SIG-M5 treated with dmso at 0.1 percent for 504 hours (cell line): ENCODE results near the gene PRR12.
A peak's percentile ranks its signal among the peaks of the same experiment; 100 is the strongest.

Source experiments
- DNase-seq: peaks from one replicate; lab custom pipeline; 2025; ENCODE audit not compliant: unreplicated experiment; lab: John Stamatoyannopoulos, UW

Gene PRR12

DNA sequence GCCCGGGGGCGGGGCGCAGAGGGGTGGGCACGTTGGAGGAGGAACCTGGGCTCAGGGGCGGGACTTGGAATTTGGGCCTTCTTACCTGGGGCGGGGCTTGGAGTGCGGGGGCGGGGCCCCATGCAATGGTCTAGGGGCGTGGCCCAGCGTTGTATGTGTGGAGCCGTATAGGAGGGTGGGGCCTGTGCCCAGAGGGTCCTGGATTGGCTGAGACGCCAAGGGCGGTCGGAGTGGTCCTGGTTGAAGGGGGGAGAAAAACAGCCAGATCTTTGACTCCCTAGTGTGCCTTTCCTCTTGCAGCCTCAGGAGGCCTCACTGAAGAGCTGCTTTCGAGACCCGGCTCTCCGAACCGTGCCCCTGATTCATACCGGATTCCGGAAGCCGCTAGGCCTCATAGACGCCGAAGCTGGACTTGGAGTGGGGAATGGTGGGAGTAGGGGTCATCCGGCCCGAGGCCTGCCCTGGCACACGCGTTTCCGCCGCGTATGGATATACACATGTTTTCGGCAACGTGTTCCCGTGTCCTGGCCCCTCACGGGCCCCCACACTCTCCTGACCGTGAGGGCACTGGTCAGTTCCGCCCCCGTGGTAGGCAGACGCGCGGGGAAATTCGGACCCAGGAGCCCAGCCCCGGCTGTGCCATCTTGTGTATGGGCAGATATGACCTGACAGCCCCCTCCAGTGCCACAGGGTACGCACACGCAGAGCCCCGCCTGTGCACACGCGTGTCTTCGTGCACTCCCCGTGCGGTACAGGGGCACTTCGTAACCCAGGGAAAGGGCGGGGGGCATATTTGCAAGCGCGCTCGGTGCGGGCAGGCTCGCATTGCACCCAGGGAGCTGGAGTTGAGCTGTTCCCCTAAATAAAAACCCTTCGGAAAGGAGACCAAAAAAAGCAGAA is 661 bp upstream of the PRR12 start:
- peak; percentile 99 for DNase-seq

DNA sequence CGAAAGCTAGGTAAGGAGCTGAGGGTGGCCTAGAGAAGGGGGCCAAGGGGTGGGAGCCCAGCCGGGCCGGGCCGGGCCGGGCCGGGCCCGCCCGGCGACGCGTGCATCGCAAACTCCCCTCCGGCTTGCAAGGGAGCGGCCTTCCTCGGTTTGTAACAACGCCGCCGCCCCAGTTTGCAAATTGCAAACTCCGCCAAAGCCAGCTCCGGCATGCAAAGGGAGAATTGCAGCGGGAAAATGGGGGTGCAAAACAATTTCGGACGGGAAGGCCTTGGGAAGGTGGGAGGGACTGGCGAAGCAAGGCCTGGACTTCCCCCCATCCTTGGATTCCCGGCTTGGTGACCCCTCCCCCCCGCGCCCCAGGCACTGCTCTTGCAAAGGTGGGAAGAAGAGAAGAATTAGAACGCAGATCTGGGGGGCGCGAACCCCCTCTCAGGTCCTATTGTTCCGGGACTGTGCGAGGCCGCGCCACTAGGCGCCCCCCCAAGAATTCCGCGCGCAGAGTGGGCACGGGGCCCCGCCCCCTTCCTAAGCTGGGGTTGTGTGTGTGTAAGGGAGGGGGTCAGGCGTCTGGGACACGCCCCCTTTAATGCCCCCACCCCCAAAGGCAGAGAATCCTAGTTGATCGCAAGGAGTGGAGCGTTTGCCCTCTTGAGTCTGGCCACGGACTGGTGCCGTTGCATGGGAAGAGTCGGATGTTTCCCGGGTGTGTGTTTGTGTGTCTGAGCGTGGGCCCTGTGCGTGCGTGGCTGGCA is 926 bp downstream of the PRR12 start:
- peak; percentile 46 for DNase-seq

DNA sequence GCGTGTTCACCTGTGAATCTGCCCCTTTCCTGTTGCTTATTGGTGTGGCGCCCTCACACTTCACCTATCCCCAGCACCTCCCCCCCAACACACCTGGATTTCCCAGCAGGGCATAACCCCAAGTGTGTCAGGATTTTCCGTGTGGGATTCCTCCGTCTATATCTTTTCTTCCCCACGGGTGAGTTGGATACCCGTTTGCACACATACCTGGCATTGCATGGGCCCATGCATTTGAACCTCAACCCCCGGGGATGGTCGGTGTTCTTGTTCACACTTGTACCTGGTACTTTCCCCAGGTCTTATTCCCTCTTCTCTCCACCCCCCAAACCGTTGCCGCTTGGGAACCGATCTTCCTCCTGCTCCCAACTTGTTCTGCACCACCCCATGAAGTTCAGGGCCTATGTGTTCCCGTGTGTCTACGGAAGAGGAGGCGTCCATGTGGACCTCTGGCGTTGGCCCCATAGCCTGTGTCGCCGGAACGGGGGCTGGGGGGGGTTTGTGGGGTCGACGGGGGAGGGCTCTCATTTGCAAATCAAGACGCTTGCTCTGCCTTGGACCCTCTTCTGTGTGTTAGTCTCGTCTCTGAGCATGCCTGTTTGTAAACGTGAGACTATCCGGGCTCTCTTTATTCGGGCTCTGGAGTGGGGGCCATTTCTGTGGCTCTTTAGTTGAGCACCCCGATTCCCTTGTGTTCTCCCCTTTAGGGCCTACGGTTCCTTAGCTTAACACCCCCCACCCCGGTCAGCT is 1.7 kb downstream of the PRR12 start:
- DNase-seq = peak; percentile 50

GRCh38 chr19:49593233-49594113 is 2.5 kb downstream of the PRR12 start:
- peak; percentile 90 for DNase-seq

DNA sequence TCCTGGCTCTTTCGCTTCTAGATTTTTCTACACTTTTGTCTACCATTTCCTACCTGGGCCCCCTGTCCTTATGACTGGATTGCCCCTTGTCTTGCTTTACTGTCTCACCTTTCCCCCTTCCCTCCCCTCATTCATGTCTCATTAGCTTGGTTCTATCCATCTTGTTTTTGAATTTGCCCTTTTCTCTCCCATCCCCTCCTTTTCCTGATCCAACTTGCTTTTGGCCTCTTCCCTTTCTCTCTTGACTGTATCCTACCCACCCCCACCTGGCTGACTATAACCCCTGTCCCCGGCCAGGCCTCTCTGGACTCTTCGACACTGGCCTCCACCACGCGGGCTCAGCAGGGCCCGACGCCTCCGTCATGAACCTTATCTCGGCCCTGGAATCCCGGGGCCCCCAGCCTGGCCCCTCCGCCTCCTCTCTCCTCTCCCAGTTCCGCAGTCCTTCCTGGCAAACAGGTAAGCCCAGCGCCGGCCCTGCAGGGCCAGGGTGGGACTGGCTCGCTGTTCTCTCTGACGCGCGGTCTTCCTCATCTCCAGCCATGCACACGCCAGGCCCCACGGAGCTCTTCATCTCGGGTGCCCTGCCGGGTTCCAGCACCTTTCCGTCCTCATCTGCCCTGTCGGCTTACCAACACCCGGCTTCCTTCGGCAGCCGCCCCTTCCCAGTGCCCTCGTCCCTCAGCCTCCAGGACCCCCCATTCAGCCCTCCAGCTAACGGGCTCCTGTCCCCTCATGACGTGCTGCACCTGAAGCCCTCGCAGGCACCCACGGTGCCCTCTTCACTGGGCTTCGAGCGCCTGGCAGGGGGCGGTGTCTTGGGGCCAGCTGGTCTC is 3.4 kb downstream of the PRR12 start:
- no peak for DNase-seq

DNA sequence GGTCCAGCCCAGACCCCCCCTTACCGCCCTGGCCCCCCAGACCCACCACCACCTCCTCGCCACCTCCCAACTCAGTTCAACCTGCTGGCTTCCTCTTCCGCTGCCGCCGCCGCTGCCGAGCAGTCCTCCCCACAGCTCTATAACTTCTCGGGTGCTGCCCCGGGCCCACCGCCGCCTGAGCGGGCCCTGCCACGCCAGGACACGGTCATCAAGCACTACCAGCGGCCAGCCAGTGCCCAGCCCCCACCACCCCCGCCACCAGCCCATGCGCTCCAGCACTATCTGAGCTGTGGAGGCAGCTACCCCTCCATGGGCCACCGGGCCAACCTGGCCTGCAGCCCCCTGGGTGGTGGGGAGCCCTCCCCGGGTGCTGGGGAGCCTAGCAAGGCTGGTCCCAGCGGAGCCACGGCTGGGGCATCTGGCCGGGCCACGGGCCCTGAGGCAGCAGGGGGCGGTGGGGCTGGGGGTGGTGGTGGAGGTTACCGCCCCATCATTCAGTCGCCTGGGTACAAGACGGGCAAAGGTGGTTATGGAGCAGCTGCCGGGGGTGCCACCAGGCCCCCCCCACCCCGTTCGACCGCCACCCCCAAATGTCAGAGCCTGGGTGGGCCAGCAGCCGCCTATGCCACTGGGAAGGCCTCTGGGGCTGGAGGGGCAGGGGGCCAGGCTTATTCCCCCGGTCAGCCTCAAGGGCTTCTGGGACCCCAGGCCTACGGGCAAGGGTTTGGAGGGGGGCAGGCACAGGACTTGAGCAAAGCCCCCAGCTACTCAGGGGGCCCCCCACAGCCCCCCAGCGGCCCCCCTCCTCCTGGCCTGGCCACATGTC is 4.2 kb downstream of the PRR12 start:
- DNase-seq = no peak

DNA sequence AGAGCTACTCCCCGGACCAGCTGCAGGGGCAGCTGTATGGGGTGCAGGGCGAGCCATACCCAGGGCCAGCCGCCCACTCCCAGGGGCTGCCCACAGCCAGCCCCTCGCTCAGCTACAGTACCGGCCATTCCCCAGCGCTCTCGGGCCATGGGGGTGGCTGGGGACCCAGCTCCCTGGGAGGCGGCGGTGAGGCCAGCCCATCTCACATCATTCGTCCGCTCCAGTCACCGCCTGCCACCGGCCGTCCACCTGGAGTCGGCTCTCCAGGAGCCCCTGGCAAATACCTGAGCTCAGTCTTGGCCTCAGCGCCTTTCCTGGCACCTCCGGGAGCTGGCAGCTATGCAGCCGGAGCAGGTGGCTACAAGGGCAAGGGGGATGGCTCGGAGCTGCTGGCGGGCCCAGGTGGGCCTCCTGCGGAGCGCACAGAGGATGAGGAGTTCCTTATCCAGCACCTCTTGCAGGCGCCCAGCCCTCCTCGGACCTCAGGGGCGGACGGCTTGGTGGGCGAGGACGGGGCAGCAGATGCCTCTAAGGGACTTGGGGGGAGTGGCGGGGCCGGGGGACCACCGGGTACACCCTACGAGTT is 4.9 kb downstream of the PRR12 start:
- DNase-seq = no peak

GRCh38 chr19:49596407-49596806 is 5.4 kb downstream of the PRR12 start:
- DNase-seq = no peak

- no peak for DNase-seq
These were observed 6.1 kb downstream of the PRR12 start for GRCh38 chr19:49596954-49597702.

DNA sequence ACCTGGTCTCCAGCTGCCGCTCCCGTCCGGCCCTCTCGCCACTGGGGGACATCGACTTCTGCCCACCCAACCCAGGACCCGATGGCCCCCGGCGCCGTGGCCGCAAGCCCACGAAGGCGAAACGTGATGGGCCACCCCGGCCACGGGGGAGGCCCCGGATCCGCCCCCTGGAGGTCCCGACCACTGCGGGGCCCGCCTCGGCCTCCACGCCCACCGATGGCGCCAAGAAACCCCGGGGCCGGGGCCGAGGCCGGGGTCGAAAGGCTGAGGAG is 6.7 kb downstream of the PRR12 start:
- DNase-seq = no peak

DNA sequence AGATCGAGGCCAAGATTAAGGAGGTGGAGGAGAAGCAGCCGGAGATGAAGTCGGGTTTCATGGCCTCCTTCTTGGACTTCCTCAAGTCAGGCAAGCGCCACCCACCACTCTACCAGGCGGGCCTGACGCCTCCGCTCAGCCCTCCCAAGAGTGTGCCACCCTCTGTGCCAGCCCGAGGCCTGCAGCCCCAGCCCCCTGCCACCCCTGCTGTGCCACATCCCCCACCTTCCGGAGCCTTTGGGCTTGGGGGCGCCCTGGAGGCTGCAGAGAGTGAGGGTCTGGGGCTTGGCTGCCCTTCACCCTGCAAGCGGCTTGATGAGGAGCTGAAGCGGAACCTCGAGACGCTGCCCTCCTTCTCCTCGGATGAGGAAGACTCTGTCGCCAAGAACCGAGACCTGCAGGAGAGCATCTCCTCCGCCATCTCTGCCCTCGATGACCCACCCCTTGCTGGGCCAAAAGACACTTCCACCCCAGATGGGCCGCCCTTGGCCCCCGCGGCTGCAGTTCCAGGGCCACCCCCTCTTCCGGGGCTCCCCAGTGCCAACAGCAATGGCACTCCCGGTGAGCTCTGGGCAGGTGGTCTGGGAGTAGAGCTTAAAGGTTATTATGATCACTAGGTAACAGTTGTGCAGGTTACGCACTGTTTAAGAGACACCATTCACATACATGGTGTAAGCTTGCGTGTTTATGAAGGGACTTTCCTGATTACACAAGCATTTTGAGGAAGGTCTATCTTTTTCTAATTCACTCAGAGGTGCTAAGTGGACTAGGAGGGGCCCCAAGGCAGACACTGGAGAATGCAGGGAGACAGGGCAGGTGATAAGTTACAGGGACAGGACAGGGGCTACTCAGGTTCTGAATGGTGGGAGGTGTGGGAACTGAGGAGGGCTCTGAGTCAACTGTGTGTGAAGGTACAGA is 8.7 kb downstream of the PRR12 start:
- no peak for DNase-seq

GRCh38 chr19:49601482-49602038 is 10.6 kb downstream of the PRR12 start:
- DNase-seq = no peak

DNA sequence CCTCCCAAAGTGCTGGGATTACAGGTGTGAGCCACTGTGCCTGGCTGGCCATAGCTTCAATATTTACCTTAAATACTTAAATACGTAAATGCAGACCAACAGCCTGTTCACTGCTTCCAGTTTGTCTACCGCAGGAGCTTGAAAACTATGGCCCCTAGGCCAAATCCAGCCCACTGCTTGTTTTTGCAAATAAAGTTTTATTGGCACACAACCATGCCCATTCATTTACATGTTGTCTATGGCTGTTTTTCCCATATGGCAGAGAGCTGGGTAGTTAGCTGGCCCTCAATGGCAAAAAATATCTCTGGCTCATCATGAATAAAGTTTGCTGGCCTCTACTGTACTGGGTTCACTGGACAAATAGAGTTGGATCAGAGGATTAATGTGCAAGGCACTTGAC is 11.8 kb downstream of the PRR12 start:
- no peak for DNase-seq

DNA sequence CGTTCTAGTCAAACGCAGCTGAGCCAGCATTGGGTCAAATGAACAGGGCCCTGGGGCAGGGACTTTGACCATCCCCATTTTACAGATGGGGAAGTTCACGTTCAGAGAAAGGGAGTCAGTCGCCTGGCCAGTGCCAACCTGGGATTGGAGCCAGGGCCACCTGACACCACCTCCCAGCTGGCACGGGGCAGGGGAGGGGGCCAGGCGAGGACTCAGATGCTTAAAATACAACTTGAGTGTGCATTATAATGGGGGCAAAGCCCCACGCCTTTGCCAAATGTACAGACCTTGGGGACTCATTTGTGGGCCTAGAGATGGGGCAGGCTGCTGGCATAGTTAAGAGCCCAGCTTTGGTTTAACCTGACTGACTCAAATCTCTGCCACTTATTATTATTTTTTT is 14.6 kb downstream of the PRR12 start:
- no peak for DNase-seq

DNA sequence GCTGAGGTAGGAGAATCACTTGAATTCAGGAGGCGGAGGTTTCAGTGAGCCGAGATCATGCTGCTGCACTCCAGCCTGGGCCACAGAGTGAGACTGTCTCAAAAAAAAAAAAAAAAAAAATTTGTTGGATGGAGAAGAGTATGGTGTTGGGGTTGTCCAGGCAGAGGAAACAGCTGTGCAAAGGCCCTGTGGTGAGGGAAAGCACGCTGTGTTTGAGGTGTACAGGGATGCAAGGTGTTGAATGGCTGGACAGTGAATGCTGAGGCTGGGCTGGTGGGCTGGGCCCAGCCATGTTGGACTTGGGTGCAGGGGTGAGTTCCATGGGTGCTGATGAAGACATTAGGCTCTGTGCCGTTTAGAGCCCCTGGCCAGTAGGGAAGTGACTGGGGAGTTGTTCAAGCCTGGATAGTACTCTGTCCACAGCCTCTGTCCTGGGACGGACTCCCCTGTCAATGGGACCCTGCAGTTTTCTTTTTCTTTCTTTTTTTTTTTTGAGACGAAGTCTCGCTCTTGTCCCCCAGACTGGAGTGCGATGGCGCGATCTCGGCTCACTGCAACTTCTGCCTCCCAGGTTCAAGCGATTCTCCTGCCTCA is 18.6 kb downstream of the PRR12 start:
- DNase-seq = no peak

- no peak for DNase-seq
These were observed 22.4 kb downstream of the PRR12 start for GRCh38 chr19:49613374-49613773.
